WTC11 (cell line): ENCODE measurements around the gene PLSCR5. TPM values are rescaled to one million over a fixed set of nuclear protein-coding genes. Genes with fewer than 3 reads are reported as not detected.

Experiments used
- ATAC-seq: fragments of 200-7000 bp; cut with Tn5 transposase; 2 replicates; pipeline ENCODE4 v1.10.0; 2021; ENCODE audit warnings: mild to moderate bottlenecking, moderate library complexity
- CTCF ChIA-PET: fragments of 300-600 bp; sonication (Branson Sonifier 250); formaldehyde crosslinking; loops from one replicate; lab custom pipeline; 2021; ENCODE audit warnings: antibody characterized with exemption; lab: Charles Lee
- POLR2A ChIA-PET: fragments of 350-600 bp; sonication (Branson Sonifier 250); formaldehyde crosslinking; loops from one replicate; lab custom pipeline; 2021; ENCODE audit warnings: antibody characterized with exemption; lab: Charles Lee
- DNase-seq: peaks from one replicate; pipeline ENCODE4 v3.0.0; 2021; ENCODE audit warnings: low spot score
- H3K27ac Mint-ChIP-seq: 2 replicates; pipeline ENCODE4 v1.8.0; 2021; ENCODE audit warnings: mixed read lengths
- H3K27me3 Mint-ChIP-seq: 2 replicates; pipeline ENCODE4 v1.8.0; 2021; ENCODE audit warnings: low read depth, mild to moderate bottlenecking, moderate library complexity, mixed read lengths
- H3K36me3 Mint-ChIP-seq: 2 replicates; pipeline ENCODE4 v1.8.0; 2021; ENCODE audit warnings: mixed read lengths
- H3K4me1 Mint-ChIP-seq: 2 replicates; pipeline ENCODE4 v1.8.0; 2022; ENCODE audit warnings: mixed read lengths
- H3K4me3 Mint-ChIP-seq: 2 replicates; pipeline ENCODE4 v1.8.0; 2021; ENCODE audit warnings: mild to moderate bottlenecking, moderate library complexity, mixed read lengths
- H3K9me3 Mint-ChIP-seq: 2 replicates; pipeline ENCODE4 v1.8.0; 2021; ENCODE audit warnings: mixed read lengths
- CREM ChIP-seq: sonication (generic); formaldehyde crosslinking; IDR thresholded peaks from 2 replicates; pipeline ENCODE4 v1.8.1; 2022; ENCODE audit warnings: mild to moderate bottlenecking, missing genetic modification reagents, moderate library complexity
- E2F5 ChIP-seq: sonication (generic); formaldehyde crosslinking; IDR thresholded peaks from 2 replicates; pipeline ENCODE4 v1.8.1; 2022; ENCODE audit warnings: mild to moderate bottlenecking, moderate library complexity, missing genetic modification reagents
- FOXJ3 ChIP-seq: sonication (generic); formaldehyde crosslinking; IDR thresholded peaks from 2 replicates; pipeline ENCODE4 v1.9.0; 2021; ENCODE audit warnings: missing genetic modification reagents, mild to moderate bottlenecking, borderline replicate concordance
- GTF2I ChIP-seq: fragments of 250-450 bp; sonication (Bioruptor Pico); conservative IDR thresholded peaks from 2 replicates; pipeline ENCODE4 v1.4.0; 2021; ENCODE audit warnings: mild to moderate bottlenecking
- HMGXB4 ChIP-seq: sonication (generic); formaldehyde crosslinking; IDR thresholded peaks from 2 replicates; pipeline ENCODE4 v1.8.1; 2023; ENCODE audit warnings: mild to moderate bottlenecking, moderate library complexity, missing genetic modification reagents
- IRF1 ChIP-seq: sonication (generic); formaldehyde crosslinking; IDR thresholded peaks from 2 replicates; pipeline ENCODE4 v1.8.0; 2023; ENCODE audit warnings: missing genetic modification reagents
- JAZF1 ChIP-seq: fragments of 250-450 bp; sonication (Bioruptor Pico); IDR thresholded peaks from 2 replicates; pipeline ENCODE4 v1.9.0; 2021; ENCODE audit warnings: moderate library complexity, mild to moderate bottlenecking, inconsistent platforms
- MYBL2 ChIP-seq: sonication (generic); formaldehyde crosslinking; IDR thresholded peaks from 2 replicates; pipeline ENCODE4 v1.8.1; 2023; ENCODE audit warnings: mild to moderate bottlenecking, moderate library complexity, missing genetic modification reagents
- NR3C1 ChIP-seq: sonication (generic); formaldehyde crosslinking; conservative IDR thresholded peaks from 2 replicates; pipeline ENCODE4 v1.8.1; 2023; ENCODE audit warnings: low read depth, mild to moderate bottlenecking, missing genetic modification reagents
- OVOL2 ChIP-seq: fragments of 250-450 bp; sonication (Bioruptor Pico); IDR thresholded peaks from 2 replicates; pipeline ENCODE4 v1.9.0; 2021; ENCODE audit warnings: mild to moderate bottlenecking, borderline replicate concordance
- RELA ChIP-seq: sonication (generic); formaldehyde crosslinking; IDR thresholded peaks from 2 replicates; pipeline ENCODE4 v1.8.1; 2022; ENCODE audit warnings: missing genetic modification reagents, mild to moderate bottlenecking, borderline replicate concordance
- TCF7 ChIP-seq: sonication (generic); formaldehyde crosslinking; IDR thresholded peaks from 2 replicates; pipeline ENCODE4 v1.8.0; 2022; ENCODE audit warnings: mild to moderate bottlenecking, low read depth, missing genetic modification reagents, moderate library complexity
- TEAD4 ChIP-seq: sonication (generic); formaldehyde crosslinking; IDR thresholded peaks from 2 replicates; pipeline ENCODE4 v1.8.0; 2022; ENCODE audit warnings: mild to moderate bottlenecking, missing genetic modification reagents
- ZBTB21 ChIP-seq: sonication (generic); formaldehyde crosslinking; IDR thresholded peaks from 2 replicates; pipeline ENCODE4 v1.8.1; 2023; ENCODE audit warnings: mild to moderate bottlenecking, missing genetic modification reagents, borderline replicate concordance
- ZNF396 ChIP-seq: fragments of 250-450 bp; sonication (Bioruptor Pico); IDR thresholded peaks from 2 replicates; pipeline ENCODE4 v1.8.0; 2021; ENCODE audit warnings: mild to moderate bottlenecking, moderate library complexity, borderline replicate concordance
- ZSCAN18 ChIP-seq: fragments of 250-450 bp; sonication (Bioruptor Pico); IDR thresholded peaks from 2 replicates; pipeline ENCODE4 v2.1.2; 2022; ENCODE audit warnings: mild to moderate bottlenecking, moderate library complexity
- total RNA-seq: library from RNA; stranded (reverse); gene quantifications from 3 replicates; pipeline ENCODE4 v1.2.3, GENCODE V29; 2021
- TF ChIP-seq, protein P1 (sequence below): fragments of 250-450 bp; sonication (Bioruptor Pico); IDR thresholded peaks from 2 replicates; pipeline ENCODE4 v1.8.0; 2021; ENCODE audit warnings: mild to moderate bottlenecking
- TF ChIP-seq, protein P2 (sequence below): sonication (generic); formaldehyde crosslinking; IDR thresholded peaks from 2 replicates; pipeline ENCODE4 v1.8.1; 2022; ENCODE audit warnings: mild to moderate bottlenecking, missing genetic modification reagents, moderate library complexity, borderline replicate concordance

PLSCR5 gene
- total RNA-seq, 1 experiment from 2014 or later, result not detected

- TF ChIP-seq E2F5, result no peak
- TF ChIP-seq, protein P1, sequence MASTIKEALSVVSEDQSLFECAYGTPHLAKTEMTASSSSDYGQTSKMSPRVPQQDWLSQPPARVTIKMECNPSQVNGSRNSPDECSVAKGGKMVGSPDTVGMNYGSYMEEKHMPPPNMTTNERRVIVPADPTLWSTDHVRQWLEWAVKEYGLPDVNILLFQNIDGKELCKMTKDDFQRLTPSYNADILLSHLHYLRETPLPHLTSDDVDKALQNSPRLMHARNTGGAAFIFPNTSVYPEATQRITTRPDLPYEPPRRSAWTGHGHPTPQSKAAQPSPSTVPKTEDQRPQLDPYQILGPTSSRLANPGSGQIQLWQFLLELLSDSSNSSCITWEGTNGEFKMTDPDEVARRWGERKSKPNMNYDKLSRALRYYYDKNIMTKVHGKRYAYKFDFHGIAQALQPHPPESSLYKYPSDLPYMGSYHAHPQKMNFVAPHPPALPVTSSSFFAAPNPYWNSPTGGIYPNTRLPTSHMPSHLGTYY (CRISPR knock-in tag), result no peak
- no peak for TF ChIP-seq NR3C1 (CRISPR knock-in tag)
- TF ChIP-seq MYBL2 (CRISPR knock-in tag), result no peak
- TF ChIP-seq OVOL2 (CRISPR knock-in tag), result no peak
- TF ChIP-seq ZSCAN18, result no peak
- no peak for TF ChIP-seq GTF2I (CRISPR knock-in tag)
- no peak for TF ChIP-seq TEAD4 (CRISPR knock-in tag)
- no peak for TF ChIP-seq TCF7
- no peak for TF ChIP-seq HMGXB4
- TF ChIP-seq ZNF396 (CRISPR knock-in tag), result no peak
- no peak for TF ChIP-seq FOXJ3 (CRISPR knock-in tag)
Observed at GRCh38 chr3:146581080-146581601, 24.0 kb downstream of the PLSCR5 start (continued).

- POLR2A ChIA-PET, result no interaction called here
- DNase-seq, result no peak
- no peak overlapping the region for H3K4me3 Mint-ChIP-seq
Observed at GRCh38 chr3:146577662-146578061, 27.5 kb downstream of the PLSCR5 start.

More at GRCh38 chr3:146577662-146578061, 27.5 kb downstream of the PLSCR5 start:
- Mint-ChIP-seq H3K36me3 (peaks cover 18% of the 10 kb centered on the region), H3K27me3 (no peaks in the 10 kb centered on the region), H3K9me3 (peaks cover 19% of the 10 kb centered on the region), H3K27ac (no peak overlapping the region), H3K4me1 (peaks cover 21% of the 10 kb centered on the region)
- ATAC-seq, result no peak
- TF ChIP-seq, protein P2, sequence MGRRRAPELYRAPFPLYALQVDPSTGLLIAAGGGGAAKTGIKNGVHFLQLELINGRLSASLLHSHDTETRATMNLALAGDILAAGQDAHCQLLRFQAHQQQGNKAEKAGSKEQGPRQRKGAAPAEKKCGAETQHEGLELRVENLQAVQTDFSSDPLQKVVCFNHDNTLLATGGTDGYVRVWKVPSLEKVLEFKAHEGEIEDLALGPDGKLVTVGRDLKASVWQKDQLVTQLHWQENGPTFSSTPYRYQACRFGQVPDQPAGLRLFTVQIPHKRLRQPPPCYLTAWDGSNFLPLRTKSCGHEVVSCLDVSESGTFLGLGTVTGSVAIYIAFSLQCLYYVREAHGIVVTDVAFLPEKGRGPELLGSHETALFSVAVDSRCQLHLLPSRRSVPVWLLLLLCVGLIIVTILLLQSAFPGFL (CRISPR knock-in tag), result no peak
- TF ChIP-seq ZBTB21 (CRISPR knock-in tag) (no peak), JAZF1 (CRISPR knock-in tag) (no peak), HMGXB4 (no peak), RELA (CRISPR knock-in tag) (no peak), IRF1 (no peak), CREM (CRISPR knock-in tag) (no peak)
- CTCF ChIA-PET, result interaction anchor here (0.7 to 2.1 kb wide), 12 partner anchors 9 to 512 kb away, joined by 3 to 41 read pairs (median 4); partner anchors contain the start of gene PLSCR2
